RWPE2 (cell line): ENCODE measurements around the gene ZNF865.

Source experiments
- ATAC-seq: fragments of 200-7000 bp; cut with Tn5 transposase; 3 replicates; pipeline ENCODE4 v1.9.1; 2021; ENCODE audit warnings: low read depth
- DNase-seq: peaks from one replicate; pipeline ENCODE4 v3.0.0-alpha.2; 2020; ENCODE audit warnings: low spot score
- H3K27ac ChIP-seq: fragments of 450-650 bp; 2 replicates; pipeline ENCODE4 v1.5.1; 2017; ENCODE audit warnings: mild to moderate bottlenecking; ENCODE audit not compliant: poor library complexity, severe bottlenecking
- H3K27me3 ChIP-seq: fragments of 250-450 bp; sonication (Bioruptor Pico); 2 replicates; pipeline ENCODE4 v1.5.1; 2021; ENCODE audit warnings: mild to moderate bottlenecking, moderate library complexity; ENCODE audit not compliant: insufficient read depth, poor library complexity, severe bottlenecking
- H3K36me3 ChIP-seq: fragments of 250-450 bp; sonication (Bioruptor Pico); 2 replicates; pipeline ENCODE4 v1.5.1; 2020; ENCODE audit warnings: low read depth, mild to moderate bottlenecking, moderate library complexity
- H3K4me1 ChIP-seq: fragments of 250-450 bp; sonication (Bioruptor Pico); 2 replicates; pipeline ENCODE4 v1.5.1; 2021; ENCODE audit warnings: mild to moderate bottlenecking, moderate library complexity; ENCODE audit not compliant: insufficient read depth, poor library complexity, severe bottlenecking
- H3K4me3 ChIP-seq: fragments of 250-450 bp; sonication (Bioruptor Pico); 2 replicates; pipeline ENCODE4 v1.5.1; 2021; ENCODE audit warnings: mild to moderate bottlenecking, moderate library complexity; ENCODE audit not compliant: severe bottlenecking
- H3K9me3 ChIP-seq: fragments of 250-450 bp; sonication (Bioruptor Pico); 2 replicates; pipeline ENCODE4 v1.5.1; 2021; ENCODE audit warnings: mild to moderate bottlenecking, moderate library complexity; ENCODE audit not compliant: severe bottlenecking
- TF ChIP-seq, protein P1 (sequence below): fragments of 450-650 bp; IDR thresholded peaks from one replicate; pipeline ENCODE4 v1.5.1; 2017; ENCODE audit warnings: mild to moderate bottlenecking, moderate library complexity; ENCODE audit not compliant: poor library complexity, severe bottlenecking

ZNF865 gene

DNA sequence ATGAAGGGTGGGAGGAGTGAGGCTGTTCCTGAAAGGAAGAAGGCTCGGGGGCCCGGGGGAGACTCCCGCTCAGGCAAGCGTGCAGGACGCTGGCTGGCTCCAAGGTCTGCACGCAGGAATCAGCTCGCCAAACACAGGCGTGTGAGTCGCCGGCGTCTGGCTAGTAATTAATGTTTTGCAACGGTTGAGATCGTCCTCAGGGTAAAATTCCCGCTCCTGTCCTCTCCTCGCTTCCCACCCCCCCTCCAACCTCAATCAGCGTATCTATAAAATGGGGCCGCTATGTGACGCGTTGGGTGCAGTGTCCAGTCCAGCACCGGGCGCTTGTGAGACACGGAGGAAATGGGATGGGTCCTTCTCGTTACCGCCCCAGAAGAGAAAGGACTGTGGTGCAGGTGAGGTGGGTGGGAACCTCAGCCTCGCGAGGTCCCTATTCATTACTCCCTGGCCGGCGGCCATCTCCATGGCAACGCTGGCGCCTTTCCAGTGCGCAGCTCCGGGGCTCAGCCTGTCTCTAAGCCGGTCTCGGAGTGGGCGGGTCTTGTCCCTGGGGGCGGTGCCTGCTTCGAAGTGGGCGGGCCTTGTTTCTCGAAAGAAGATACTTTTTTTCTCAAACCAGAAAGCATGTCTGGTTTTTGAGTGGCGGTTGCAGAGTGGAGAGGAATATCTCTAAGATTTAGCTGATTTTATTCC lies 18.3 kb upstream of the ZNF865 start:
- Histone ChIP-seq H3K9me3 (no peaks in the 10 kb centered on the region), H3K27ac (peak overlapping the region; percentile 16), H3K4me3 (peak overlapping the region; percentile 21), H3K36me3 (no peaks in the 10 kb centered on the region), H3K4me1 (peaks cover 6% of the 10 kb centered on the region), H3K27me3 (no peaks in the 10 kb centered on the region)
- DNase-seq = peak; percentile 92
- peak; percentile 92 for ATAC-seq
- TF ChIP-seq, protein P1, sequence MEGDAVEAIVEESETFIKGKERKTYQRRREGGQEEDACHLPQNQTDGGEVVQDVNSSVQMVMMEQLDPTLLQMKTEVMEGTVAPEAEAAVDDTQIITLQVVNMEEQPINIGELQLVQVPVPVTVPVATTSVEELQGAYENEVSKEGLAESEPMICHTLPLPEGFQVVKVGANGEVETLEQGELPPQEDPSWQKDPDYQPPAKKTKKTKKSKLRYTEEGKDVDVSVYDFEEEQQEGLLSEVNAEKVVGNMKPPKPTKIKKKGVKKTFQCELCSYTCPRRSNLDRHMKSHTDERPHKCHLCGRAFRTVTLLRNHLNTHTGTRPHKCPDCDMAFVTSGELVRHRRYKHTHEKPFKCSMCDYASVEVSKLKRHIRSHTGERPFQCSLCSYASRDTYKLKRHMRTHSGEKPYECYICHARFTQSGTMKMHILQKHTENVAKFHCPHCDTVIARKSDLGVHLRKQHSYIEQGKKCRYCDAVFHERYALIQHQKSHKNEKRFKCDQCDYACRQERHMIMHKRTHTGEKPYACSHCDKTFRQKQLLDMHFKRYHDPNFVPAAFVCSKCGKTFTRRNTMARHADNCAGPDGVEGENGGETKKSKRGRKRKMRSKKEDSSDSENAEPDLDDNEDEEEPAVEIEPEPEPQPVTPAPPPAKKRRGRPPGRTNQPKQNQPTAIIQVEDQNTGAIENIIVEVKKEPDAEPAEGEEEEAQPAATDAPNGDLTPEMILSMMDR = no peak

DNA sequence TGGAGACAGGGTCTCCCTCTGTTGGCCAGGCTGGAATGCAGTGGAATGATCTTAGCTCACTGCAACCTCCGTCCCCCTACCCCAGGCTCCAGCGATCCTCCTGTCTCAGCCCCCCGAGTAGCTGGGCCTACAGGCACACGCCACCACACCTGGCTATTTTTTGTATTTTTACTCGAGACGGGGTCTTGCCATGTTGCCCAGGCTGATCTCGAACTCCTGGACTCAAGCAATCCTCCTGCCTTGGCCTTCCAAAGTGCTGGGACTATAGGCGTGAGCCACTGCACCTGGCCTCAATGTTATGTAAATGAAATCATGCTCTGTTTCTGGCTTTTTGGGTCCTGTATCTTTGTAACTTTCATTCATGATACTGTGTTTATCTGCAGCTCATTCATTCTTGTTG lies 16.7 kb upstream of the ZNF865 start:
- H3K4me3 ChIP-seq = no peak overlapping the region
- ATAC-seq (no peak), DNase-seq (no peak)
- H3K27ac ChIP-seq = no peak overlapping the region
- H3K4me1 ChIP-seq = peaks cover 6% of the 10 kb centered on the region
- no peaks in the 10 kb centered on the region for H3K27me3 ChIP-seq
- H3K36me3 ChIP-seq = no peaks in the 10 kb centered on the region
- H3K9me3 ChIP-seq = no peaks in the 10 kb centered on the region
- TF ChIP-seq, protein P1 = no peak

DNA sequence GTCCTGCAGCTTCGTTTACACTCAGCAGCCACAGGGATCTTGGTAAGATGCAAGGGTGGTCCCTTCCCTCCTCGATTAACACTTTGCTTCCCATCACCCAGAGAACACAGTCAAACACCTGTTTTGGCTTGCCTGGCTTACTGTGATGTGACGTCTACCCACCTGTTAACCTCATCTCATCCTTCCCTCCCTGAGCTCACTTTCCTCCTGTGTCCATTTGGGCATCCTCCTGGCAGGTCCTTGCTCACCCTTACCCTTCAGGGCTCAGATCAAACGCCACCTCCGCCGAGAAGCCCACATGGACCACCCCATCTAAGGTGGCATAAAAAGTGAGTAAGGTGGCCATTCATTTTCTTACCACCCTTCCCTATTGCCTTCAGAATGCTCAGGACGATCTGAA lies 15.3 kb upstream of the ZNF865 start:
- DNase-seq (peak; percentile 19), ATAC-seq (no peak)
- H3K36me3 ChIP-seq = peaks cover 4% of the 10 kb centered on the region
- no peak overlapping the region for H3K27ac ChIP-seq
- peaks cover 6% of the 10 kb centered on the region for H3K4me1 ChIP-seq
- H3K9me3 ChIP-seq = no peaks in the 10 kb centered on the region
- TF ChIP-seq, protein P1 = no peak
- no peaks in the 10 kb centered on the region for H3K27me3 ChIP-seq
- H3K4me3 ChIP-seq = no peak overlapping the region

DNA sequence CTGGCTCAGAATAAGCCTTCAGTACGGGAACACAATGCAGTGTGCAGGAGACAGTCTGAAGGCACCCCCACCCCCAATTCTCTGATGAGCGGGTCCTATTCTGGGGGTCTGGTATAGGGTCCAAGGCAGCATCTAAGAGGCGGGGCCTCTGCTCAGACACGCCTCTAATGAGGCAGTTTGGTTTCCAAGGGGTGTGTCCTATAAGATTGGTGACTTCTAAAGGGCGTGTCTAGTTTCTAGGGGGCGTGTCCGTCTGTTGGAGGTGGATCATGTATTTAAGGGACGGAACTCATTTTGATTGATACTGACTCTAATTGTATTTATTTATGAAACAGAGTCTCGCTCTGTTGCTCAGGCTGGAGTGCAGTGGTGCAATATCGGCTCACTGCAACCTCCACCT lies 14.8 kb upstream of the ZNF865 start:
- TF ChIP-seq, protein P1 = no peak
- H3K4me3 ChIP-seq = no peak overlapping the region
- no peaks in the 10 kb centered on the region for H3K9me3 ChIP-seq
- ATAC-seq = no peak
- H3K4me1 ChIP-seq = peaks cover 6% of the 10 kb centered on the region
- H3K27me3 ChIP-seq = no peaks in the 10 kb centered on the region
- H3K36me3 ChIP-seq = peaks cover 9% of the 10 kb centered on the region
- H3K27ac ChIP-seq = no peak overlapping the region
- DNase-seq = peak; percentile 19

DNA sequence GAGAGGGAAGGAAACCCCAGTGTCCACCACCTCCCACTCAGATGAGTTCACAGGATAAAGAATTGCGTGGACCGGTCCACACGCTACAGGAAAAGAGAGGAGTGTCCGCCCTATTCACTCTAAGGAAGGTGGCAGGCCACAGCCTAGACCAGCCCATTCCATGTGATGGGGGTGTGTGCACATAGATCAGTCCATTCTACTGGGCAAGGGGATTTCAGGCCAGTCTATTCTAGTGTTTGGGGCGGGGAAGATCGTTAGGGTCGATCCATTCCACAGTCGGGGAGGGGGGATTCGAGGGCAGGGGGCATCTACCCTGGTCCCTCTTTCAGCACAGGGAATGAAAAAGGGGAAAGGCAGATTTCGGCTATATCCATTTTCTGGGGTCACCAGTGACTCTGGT lies 13.9 kb upstream of the ZNF865 start:
- DNase-seq = peak; percentile 20
- Histone ChIP-seq H3K4me1 (peaks cover 1% of the 10 kb centered on the region), H3K36me3 (peaks cover 13% of the 10 kb centered on the region), H3K4me3 (no peak overlapping the region), H3K27ac (no peak overlapping the region), H3K9me3 (no peaks in the 10 kb centered on the region), H3K27me3 (no peaks in the 10 kb centered on the region)
- TF ChIP-seq, protein P1 = no peak
- ATAC-seq = no peak
